Endometrial microvascular endothelial cells (primary cell): ENCODE measurements around the gene HCK. TPM values are rescaled to one million over a fixed set of nuclear protein-coding genes. Genes with fewer than 3 reads are reported as not detected.

Experiments
- in situ Hi-C: cut with HindIII; loops from 2 replicates; pipeline ENCODE4 v1.10.0; 2017; ENCODE audit warnings: low sequenced_read_pairs, low pct_unique_long_range_greater_than_20kb; ENCODE audit errors: inconsistent ontology term
- total RNA-seq: library from RNA; depleted of rRNA; stranded (reverse); fragments of >200 nt; gene quantifications from one replicate; pipeline ENCODE4 v1.2.3, GENCODE V29; 2015; ENCODE audit errors: inconsistent ontology term

HCK gene
- total RNA-seq, 1 donor from 2014 or later, result not detected

GRCh38 chr20:32053648-32054047, 1.6 kb downstream of the HCK start:
- in situ Hi-C loops, result no loop called here

- in situ Hi-C loops, result no loop called here
These were observed 4.9 kb downstream of the HCK start for GRCh38 chr20:32056708-32057483.

DNA sequence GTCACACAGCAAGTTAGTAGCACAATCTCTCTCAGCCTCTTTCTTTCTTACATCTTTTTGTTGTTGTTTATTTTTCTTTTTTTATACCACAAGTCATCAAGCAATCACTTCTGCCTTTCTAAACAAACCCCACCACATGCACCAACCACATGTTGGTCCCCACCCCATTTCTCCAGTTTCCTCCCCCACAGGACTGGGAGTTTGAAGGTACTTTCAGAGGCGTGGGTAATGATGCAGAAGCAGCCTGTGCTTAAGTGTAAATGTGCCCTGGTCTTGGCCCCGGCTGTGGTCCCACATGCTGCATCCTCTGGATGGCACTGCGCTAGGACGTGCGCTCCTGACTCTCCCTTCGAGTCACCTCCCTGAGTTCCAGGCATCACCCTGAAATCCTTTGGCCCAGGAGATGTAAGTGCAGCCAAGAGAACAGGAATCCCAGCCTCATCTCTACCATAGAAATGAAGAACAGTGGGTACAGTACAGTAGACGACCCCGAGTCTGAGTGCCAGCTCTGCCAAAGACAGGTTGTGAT, 5.7 kb downstream of the HCK start:
- in situ Hi-C loops, result no loop called here

DNA sequence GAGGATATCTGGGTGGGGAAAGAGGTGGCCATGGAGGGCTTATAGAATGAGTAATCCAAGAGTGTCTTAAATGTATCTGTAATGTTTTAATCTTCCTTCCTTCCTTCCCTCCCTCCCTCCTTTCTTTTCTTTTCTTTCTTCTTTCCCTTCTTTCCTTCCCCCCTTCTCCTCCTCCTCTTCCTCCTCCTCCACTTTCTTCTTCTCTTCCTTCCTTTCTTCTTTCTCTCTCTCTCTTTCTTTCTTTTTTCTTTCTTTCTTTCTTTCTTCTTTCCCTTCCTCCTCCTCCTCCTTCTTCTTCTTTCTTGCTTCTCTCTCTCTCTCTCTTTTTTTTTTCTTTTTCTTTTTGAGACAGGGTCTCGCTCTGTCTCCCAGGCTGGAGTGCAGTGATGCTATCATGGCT, 7.1 kb downstream of the HCK start:
- in situ Hi-C loops, result no loop called here

- in situ Hi-C loops, result no loop called here
These were observed 10.7 kb downstream of the HCK start for GRCh38 chr20:32062776-32063170.

DNA sequence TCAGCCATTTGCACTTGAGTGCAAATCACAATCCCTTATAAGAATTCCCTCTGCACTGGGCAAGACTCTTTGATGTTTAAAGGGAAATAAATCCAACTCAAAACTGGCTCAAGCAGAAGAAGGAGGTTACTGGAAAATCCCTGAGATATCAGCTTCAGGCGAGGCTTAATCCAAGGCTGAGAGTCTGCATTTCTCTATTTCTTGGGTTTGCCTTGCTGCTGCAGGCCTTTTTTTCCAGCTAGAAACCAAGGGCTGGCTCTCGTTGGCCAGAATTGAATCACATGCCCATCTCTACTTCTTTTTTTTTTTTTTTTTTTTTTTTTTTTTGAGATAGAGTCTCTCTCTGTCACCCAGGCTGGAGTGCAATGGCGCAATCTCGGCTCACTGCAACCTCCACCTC, 11.7 kb downstream of the HCK start:
- in situ Hi-C loops, result no loop called here

GRCh38 chr20:32064667-32065066, 12.6 kb downstream of the HCK start:
- in situ Hi-C loops, result no loop called here

DNA sequence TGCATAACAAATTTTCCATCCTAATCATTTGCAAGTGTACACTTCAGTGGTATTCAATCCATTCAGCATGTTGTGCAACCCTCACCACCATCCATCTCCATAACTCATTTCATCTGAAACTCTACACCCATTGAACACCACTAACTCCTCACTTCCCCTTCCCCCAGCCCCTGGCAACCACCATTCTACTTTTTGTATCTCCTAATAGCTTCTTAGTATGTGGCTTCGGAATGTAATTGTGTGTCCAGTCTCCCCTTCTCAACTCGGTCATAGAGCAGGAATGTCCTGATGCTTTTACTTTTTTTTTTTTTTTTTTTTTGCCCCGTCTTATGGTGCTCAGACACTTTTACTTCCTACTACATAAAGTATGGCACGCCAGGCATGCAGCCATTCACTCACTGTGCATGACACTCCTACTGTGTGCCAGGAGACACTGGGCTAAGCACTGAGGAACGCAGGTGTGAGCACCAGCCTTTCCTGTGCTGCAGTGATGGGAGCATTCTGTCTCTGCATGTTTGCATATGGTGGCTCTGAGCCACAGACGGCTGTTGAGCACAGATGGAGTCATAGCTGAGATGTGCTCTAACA, 15.3 kb downstream of the HCK start:
- in situ Hi-C loops, result no loop called here

DNA sequence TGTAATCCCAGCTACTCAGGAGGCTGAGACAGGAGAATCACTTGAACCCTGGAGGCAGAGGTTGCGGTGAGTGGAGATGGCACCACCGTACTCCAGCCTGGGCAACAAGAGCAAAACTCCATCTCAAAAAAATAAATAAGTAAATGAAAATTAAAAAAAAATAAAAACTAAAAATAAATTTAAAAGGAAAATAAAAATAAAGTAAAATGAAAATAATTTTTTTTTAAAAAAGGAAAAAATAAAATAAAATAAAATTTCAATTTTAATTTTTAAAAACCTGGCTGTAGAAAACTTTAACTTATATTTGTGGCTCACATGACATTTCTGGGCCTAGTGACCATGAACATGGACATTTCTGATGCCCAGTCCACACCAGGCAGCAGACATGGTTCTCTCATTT, 16.1 kb downstream of the HCK start:
- in situ Hi-C loops, result no loop called here

DNA sequence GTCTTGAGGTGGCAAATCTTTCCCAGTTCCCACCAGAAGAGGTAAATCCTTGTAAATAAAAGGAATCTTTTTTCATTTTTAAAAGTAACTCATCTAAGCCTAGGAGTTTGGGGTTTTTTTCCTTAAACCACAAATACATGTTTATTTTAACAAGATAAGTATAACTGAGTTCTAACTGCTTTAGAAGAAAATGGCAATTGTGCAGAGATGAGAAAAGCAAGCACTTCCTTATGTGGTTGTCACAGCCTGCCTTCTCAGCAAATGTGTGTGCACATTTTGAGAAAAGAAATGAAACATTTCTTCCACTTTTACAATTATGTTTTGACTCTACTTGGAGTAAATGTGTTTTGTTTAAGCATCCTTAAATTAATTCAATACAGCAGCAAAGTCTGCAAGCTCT, 17.7 kb downstream of the HCK start:
- in situ Hi-C loops, result no loop called here

DNA sequence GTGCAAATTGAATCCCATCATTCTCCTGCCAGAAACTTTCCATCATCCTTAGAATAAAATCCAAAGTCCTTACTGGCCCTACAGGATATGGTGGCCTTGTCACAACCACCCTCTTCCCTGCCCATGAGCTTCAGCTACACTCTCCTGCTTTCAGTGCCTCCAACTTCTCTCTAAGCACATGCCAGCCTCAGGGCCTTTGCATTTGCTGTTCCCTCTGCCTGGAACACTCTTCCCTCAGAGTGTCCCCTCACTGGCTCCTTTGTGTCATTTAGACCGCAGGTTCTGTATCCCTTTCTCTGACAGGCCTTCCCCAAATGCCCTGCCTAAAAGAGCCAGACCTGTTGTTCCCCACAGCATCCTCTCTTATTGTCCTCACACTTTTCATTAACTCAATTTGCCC, 18.2 kb downstream of the HCK start:
- in situ Hi-C loops, result no loop called here

GRCh38 chr20:32070690-32071213, 18.7 kb downstream of the HCK start:
- in situ Hi-C loops, result no loop called here

- in situ Hi-C loops, result no loop called here
These were observed 19.5 kb downstream of the HCK start for GRCh38 chr20:32071395-32072167.

DNA sequence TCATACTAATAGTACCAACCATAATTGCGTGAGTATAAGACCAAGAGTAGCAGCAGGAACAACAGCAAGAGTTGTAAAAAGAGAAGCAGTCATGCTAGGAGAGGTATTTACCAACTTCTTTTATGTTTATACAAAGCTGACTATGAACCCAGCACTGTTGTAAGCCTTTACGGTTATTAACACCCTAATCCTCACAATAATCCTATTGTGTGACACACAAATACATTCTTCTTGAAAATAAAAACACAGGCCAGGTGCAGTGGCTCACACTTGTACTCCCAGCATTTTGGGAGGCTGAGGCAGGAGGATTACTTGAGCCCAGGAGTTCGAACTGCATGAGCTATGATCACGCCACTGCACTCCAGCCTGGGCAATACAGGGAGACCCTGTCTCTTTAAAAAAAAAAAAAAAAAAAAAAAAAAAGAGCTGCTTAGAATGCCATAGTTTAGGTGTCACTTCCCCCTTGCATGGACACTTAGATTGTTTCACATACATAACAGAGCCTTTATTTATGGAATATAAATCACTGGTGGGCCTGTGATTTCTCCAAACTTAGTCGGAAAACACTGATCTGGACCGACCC, 20.2 kb downstream of the HCK start:
- in situ Hi-C loops, result no loop called here

- in situ Hi-C loops, result no loop called here
These were observed 23.5 kb downstream of the HCK start for GRCh38 chr20:32075534-32075933.

- in situ Hi-C loops, result no loop called here
These were observed 25.1 kb downstream of the HCK start for GRCh38 chr20:32077190-32077589.

- in situ Hi-C loops, result no loop called here
These were observed 26.3 kb downstream of the HCK start for GRCh38 chr20:32078322-32078721.

GRCh38 chr20:32078791-32079190, 26.7 kb downstream of the HCK start:
- in situ Hi-C loops, result no loop called here

DNA sequence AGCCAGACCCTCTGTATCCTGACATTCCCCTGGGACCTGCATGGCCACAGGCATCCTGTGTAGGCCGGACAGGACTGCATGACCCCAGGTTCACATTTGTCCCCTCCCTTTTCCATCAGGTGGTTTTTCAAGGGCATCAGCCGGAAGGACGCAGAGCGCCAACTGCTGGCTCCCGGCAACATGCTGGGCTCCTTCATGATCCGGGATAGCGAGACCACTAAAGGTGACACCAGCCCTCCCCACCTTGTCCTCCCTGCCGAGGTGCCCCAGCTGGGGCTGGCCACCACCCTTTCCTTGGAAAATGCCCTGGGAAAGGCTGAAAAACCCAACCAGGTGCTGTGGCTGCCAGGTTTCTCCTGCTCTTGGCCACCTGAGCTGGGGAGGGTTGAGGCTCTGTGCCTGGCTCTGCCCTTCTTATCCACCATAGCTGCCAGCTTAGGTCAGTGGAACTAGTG, 27.6 kb downstream of the HCK start:
- in situ Hi-C loops, result no loop called here
